SH-SY5Y (cell line): ENCODE measurements around the gene NPAS2.

Experiments
- GATA2 ChIP-seq: IDR thresholded peaks from 2 replicates; pipeline ENCODE4 v1.6.1; 2011; ENCODE audit warnings: mild to moderate bottlenecking, low read depth, low read length
- GATA3 ChIP-seq: IDR thresholded peaks from 2 replicates; pipeline ENCODE4 v1.6.1; 2011; ENCODE audit warnings: low read depth, mild to moderate bottlenecking, low read length, moderate library complexity

The NPAS2 gene

DNA sequence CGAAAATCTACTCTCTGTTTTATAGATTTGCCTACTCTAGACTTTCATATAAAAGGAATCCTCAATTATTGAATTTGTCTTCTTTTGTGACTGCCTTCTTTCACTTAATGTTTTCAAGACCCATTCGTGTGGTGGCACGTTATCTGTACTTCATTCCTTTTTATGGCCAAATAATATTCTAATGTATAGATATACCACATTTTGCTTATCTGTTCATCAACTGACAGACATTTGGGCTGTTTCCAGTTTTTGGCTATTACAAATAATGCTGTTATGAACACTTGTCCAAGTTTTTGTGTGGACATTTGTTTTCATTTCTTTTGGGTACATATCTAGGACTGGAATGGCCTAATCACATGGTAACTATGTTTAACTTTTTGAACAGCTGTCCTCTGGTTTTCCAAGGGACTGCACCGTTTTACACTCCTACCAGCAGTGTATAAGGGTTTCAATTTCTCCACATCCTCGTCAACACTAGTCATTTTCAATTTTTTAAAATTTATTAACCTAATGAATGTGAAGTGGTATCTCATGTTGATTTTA is 9.3 kb upstream of the NPAS2 start:
- TF ChIP-seq GATA2: no peak
- no peak for TF ChIP-seq GATA3

DNA sequence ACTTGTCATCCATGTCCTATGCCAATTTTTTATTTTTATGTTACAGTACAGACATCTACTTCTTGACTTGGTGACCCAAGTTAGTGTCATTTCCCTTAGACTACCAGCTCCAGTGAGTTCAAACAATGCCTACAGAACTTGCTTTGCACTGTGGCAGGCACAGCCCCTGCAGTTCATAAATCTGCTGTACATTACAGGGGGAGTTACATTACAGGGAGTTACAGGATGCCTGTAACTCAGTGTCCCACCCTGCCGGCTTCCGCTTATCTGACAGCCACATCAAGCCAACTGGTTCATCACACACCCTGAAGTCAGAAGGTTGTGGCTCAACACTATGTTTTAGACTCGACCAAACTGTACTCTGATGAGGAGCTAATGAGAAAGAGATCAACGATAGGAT is 7.8 kb upstream of the NPAS2 start:
- TF ChIP-seq GATA2 (no peak), GATA3 (no peak)

DNA sequence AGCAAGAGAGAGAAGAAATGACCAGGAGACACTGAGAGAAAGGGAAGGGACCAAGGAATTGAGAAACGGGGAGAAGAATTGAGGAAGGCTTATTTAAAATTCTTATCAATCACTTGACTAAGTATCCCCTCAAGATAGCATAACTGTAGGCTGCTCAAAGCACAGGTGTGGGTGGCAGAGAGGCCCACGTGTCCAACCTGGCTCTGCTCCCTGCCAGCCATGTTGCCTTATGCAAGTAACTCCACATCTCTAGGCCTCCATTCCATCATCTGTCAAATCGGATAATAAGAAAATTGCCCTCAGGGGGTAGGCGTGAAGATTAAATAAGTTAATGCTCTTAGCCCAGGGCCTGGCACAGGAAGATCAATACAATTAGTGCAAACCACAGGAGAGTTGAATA is 7.4 kb upstream of the NPAS2 start:
- TF ChIP-seq GATA3 (no peak), GATA2 (no peak)

DNA sequence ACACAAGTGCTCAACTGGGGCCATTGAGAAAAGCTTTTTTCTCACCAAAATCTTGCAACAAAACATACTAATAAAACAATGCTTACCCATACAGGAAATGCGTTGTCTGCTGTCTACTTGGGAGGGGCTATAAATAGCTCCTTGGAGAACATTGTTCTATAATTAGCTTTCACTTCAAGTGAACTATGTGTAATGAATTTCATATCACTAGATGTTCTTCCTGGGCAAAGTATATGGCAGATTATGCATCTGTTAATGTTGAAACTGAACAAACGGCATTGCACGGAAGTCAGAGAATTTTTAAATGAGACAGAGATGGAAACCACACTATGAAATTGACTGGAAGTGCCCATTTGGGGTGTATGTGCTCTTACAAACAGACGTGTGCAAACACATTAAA is 6.4 kb upstream of the NPAS2 start:
- TF ChIP-seq GATA3: no peak
- no peak for TF ChIP-seq GATA2

DNA sequence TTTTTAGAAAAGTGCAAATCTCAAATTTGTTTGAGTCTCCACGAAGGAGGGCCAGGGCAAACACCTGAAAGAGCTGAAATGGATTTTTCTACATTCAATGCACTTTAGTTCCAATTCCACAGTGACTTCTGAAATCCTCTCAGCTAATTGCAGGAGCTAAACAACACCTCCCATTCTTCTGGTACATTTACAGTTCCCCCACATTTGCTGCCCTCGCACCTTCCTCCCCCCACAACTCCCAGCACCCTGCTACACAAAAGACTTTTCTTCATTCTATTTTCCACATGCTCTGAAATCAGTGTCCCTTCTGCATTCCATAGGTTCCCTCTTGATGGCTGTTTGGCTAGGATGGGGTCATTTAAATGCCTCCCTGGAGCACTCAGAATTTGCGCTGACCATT is 5.9 kb upstream of the NPAS2 start:
- TF ChIP-seq GATA3 (no peak), GATA2 (no peak)

DNA sequence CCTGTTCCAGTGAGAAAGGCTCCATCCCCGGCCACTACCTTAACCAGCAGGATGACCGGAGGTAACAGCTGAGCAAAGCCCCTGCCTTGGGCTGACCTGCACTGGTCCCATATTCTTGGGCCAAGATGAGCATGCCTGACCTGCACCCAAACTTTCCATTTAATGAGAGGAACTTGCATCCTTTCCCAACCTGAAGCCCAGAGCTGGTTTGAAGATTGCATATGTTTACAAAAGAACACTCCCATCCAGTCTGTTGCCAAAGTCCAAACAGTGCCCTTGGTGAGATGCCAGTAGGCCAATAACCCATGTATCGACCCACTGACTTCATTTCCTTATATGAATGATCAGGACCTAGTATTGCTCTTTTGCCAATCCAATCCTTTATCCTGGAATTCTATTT is 5.5 kb upstream of the NPAS2 start:
- TF ChIP-seq GATA2 (no peak), GATA3 (no peak)

DNA sequence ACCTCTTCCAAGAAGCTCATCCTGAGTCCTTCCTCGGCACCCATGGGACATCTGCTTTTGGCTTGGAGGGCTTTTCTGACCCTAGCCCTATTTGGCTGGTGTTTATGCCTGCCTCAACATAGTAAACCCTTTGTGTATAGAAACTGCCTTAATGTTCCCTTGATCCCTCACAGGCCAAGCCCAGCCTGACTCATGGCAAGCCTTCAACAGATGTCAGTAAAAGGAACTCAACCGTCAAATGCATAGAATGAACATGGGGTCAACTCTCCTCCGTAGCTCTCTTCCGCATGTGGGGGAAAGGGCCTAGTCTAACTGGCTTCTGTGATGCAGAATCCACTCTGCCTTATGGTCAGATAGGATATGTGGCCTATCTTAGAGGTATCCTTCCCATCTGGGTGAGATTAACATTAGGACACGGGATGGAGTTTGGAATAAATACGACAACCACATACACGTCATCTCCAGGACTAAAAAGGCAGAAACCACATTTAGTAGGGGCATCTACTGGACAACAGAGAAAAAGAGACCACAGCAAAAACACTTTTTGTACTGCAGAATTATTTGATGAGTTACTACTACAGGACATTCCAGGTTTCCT is 2.5 kb upstream of the NPAS2 start:
- no peak for TF ChIP-seq GATA2
- TF ChIP-seq GATA3: no peak

DNA sequence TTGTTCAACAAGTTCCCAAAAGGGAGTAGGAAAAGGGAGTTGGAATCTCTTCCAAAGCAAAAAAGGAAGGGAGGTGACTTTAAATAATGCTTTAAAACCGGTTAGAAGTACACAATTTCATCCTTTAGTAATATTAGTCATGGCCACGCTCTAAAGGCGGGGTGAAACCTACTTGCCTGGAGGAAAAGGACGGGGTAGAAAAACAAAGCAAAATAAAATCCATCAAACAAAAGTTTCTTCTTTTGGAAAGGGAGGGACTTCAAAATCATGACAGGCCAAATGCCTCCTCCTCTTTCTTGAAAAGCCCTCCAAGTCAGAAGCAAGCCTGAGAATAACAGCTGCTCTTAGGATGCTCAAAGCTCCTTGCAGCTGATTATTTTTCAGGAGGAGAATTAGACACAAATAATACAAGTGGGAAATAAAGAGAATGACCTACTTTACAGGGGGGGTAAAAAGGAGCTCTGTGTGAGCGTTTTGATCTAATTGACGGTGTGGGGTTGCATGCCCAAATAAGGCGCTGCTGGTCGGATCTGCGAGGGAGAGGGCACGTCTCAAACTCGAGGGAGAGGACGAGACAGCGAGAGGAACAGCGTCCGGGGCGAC is 1.8 kb upstream of the NPAS2 start:
- TF ChIP-seq GATA3 (no peak), GATA2 (no peak)

DNA sequence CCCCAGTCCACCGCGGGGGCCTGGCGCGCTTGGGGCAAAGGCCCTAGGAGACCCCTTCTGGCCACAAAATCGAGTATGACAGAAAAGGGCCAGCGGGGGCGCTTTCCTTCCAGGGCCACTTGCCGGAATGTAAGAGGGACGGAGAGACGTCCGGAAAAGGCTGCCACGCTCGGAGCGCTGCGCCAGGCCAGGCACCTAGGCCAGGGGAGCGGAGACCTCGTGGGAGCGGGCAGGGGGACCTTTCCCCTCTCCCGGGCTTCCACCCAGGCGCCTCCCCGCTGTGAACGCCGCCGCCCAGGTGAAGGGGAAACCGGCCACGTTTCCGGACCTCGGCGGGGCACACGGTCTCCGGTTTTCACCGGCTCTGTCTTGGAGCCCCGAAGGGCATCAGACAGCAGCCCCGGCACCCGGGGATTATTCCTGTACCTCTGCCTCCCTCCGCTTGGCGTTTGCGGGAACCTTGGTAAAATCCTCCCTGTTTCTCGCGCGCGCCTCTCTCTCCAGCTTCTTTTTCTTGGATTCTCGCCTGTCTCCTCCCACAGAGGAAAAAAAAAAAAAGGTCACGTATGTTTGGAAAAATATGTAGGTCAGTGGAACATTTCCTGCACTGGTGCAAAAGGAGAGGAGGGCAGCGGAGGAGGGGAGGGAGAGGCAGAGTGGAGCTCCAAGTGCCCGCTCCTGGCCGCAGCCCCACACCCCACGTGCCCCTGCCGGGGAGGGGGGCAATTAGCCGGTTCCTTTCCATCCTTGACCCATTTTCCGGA is 1.2 kb upstream of the NPAS2 start:
- no peak for TF ChIP-seq GATA3
- no peak for TF ChIP-seq GATA2

DNA sequence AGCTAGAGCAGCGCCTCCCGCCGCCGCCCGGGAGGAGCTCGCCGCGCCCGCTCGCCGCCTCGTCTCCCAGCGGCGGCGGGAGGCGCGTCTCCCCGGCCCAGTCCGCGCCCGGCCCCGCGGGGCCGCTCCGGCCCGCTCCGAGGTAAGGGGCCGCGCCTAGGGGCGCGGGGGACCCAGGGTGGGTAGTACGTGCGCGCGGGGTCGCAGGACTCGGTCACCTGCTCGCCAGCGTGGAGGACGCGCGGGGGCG is 259 bp downstream of the NPAS2 start:
- TF ChIP-seq GATA3: no peak
- no peak for TF ChIP-seq GATA2

DNA sequence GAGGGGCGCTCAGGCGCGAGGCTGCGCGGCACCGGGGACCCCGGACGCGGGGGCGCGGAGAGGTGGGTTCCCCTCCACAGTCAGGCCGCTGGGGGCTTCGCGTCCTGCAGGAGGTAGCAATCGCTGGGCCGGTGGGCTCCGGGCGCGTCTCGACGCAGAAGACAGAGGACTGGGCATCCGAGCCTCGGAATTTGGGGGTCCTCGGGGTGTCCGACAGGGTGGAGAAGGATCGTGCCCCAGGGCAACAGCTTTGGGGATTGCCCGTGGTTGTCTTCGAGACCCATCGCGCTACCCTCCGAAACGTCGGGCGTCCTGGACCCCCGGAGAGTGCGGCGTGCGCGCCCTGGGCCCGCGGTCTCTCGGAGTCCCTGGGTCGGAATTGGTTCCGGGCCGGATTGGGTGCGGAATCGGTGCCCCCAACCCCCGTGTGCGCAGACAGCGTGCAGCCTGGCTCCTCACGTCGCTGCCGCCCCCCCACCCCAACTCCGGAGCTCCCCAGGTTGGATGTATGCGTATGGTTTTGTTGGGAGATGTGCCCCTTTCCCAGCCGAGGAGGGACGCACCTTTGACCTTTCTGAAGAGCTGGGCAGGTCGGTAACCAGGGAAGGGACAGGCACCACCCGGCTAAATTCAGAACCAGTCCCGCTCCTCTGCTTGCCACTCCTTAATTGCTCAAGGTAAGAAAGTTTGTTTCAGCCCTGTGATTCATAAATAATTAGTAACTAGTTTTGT is 750 bp downstream of the NPAS2 start:
- TF ChIP-seq GATA3 (no peak), GATA2 (no peak)

DNA sequence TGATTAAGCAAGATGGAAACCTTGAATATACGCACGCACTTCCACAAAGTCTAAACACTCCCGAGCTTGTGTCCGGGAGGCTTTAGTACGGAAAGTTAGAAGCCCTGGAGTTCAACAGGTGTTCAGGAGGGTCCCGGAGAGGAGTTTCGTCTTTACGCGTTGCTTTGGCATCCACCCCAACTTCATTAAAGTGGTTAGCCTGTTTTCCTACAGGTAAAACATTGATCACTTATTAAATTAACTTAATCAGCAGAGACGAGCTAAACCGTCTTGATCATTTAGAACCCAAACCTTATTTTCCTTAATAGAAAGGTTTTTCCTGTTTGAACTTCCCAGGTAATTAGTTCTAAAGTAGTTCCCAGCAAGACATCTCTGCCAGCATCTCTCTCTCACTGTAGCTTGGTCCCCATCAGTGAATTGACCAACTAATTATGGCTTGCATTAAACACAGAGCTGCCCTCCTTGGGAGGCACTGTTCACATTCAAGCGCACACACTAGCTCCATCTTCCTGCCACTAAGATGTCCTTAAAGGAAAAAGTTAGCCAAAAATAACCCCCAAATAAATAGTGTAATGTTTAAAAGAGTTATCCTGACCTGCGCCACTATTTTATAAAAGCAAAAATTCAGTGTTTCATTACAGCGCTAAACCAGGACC is 1.4 kb downstream of the NPAS2 start:
- TF ChIP-seq GATA3 (no peak), GATA2 (no peak)

DNA sequence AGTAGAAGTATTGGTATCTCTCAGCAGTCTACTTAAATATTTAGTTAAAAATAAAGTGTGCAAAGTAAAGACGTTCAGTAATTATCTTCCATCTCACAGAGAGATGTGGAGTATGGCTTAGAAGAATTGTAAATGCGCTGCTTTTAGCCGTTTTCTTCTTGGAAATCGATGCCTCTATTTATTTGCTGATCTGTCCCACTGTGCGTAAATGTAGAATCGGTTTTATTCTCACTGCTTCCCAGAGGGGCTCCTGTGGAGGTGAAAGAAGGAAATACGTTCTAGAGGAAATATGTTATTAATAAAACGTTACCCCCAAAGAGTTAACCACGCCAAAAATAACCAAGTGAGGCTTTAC is 1.9 kb downstream of the NPAS2 start:
- TF ChIP-seq GATA2: no peak
- no peak for TF ChIP-seq GATA3

DNA sequence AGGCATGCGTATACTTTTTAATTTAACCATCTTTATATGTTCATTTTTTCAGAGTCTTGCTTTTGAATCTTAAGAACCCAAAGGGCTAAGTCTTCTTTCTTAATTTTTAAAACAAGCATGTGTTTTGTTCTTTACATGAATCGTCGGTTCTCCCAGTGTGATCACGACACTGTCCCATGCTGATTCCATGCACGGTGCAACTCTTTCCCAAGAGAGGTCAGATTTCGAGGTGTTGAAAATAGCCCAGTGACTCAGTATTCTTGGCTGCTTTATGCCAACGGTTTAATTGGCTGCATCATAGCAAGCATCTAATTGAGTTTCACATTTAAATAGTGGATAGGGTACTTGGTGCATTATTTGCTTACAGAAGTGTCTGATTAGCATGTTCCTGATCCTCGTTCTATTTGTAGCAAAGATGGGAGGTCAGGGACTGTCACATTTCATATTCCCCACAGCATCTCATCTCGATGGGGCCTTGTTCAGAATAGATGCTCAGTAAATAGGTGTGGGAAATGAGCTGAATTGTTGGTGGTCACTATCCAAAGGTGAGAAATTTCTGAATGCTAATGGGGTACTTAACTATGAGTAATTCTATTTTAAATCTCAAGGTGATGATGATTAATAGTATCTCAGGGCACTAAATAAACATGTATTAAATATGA is 2.8 kb downstream of the NPAS2 start:
- TF ChIP-seq GATA3 (no peak), GATA2 (no peak)
